Liver (tissue), 9 donors: ENCODE data around the gene HNRNPA1L2. TPM values are rescaled to one million over a fixed set of nuclear protein-coding genes. Genes with fewer than 3 reads are reported as not detected.

Experiments used
- DNase-seq: peaks from one replicate; pipeline ENCODE4 v3.0.0-alpha.2; 2017; ENCODE audit warnings: low spot score
- H3K27ac ChIP-seq, 2 donors: one replicate each; pipeline ENCODE4 v1.7.0; 2013; ENCODE audit warnings: inconsistent platforms in 2 of 2, low read length in 2 of 2, control low read depth in 1 of 2, low read depth in 1 of 2, mild to moderate bottlenecking in 1 of 2
- H3K27me3 ChIP-seq, 4 donors: one replicate each; pipeline versions ENCODE4 v1.6.1 to v1.7.0; 2013; ENCODE audit warnings: low read length in 3 of 4, inconsistent platforms in 1 of 4, mild to moderate bottlenecking in 1 of 4, moderate library complexity in 1 of 4; ENCODE audit not compliant: control insufficient read depth in 4 of 4, insufficient read depth in 4 of 4
- H3K36me3 ChIP-seq, 4 donors: one replicate each; pipeline versions ENCODE4 v1.6.1 to v1.7.0; 2013; ENCODE audit warnings: low read length in 3 of 4, mild to moderate bottlenecking in 3 of 4, low read depth in 1 of 4, moderate library complexity in 1 of 4; ENCODE audit not compliant: control insufficient read depth in 4 of 4, insufficient read depth in 3 of 4
- H3K4me1 ChIP-seq, 4 donors: one replicate each; pipeline versions ENCODE4 v1.6.1 to v1.7.0; 2013; ENCODE audit warnings: low read length in 3 of 4, mild to moderate bottlenecking in 3 of 4, moderate library complexity in 1 of 4; ENCODE audit not compliant: control insufficient read depth in 4 of 4, insufficient read depth in 4 of 4
- H3K4me3 ChIP-seq, 3 donors: one replicate each; pipeline versions ENCODE4 v1.6.1 to v1.7.0; 2013; ENCODE audit warnings: low read length in 3 of 3, control low read depth in 1 of 3, low read depth in 1 of 3, mild to moderate bottlenecking in 1 of 3
- H3K9ac ChIP-seq, 2 donors: one replicate each; pipeline ENCODE4 v1.7.0; 2013; ENCODE audit warnings: low read length in 2 of 2, mild to moderate bottlenecking in 2 of 2, moderate library complexity in 2 of 2, control low read depth in 1 of 2, low read depth in 1 of 2
- H3K9me3 ChIP-seq, 4 donors: one replicate each; pipeline versions ENCODE4 v1.6.1 to v1.7.0; 2013; ENCODE audit warnings: low read length in 3 of 4; ENCODE audit not compliant: control insufficient read depth in 4 of 4
- ATF3 ChIP-seq: IDR thresholded peaks from 2 replicates; pipeline ENCODE4 v1.6.1; 2016; ENCODE audit warnings: antibody characterized with exemption
- CTCF ChIP-seq: fragments of 150-350 bp; IDR thresholded peaks from 2 replicates; pipeline ENCODE4 v1.5.1; 2017; ENCODE audit warnings: improper control_type of control experiment, low read depth, low read length; ENCODE audit not compliant: missing input control
- FOXA1 ChIP-seq: IDR thresholded peaks from 2 replicates; pipeline ENCODE4 v1.6.1; 2016; ENCODE audit warnings: antibody characterized with exemption
- FOXA2 ChIP-seq: IDR thresholded peaks from 2 replicates; pipeline ENCODE4 v1.6.1; 2016; ENCODE audit warnings: antibody characterized with exemption
- GABPA ChIP-seq, 2 donors: IDR thresholded peaks in 1 of 2; conservative IDR thresholded peaks in 1 of 2; 2 replicates each; pipeline ENCODE4 v1.6.1; 2016; ENCODE audit warnings: antibody characterized with exemption in 2 of 2, mild to moderate bottlenecking in 1 of 2, moderate library complexity in 1 of 2
- HNF4A ChIP-seq, 2 donors: conservative IDR thresholded peaks; 2 replicates each; pipeline ENCODE4 v1.6.1; 2016; ENCODE audit warnings: antibody characterized with exemption in 2 of 2, mild to moderate bottlenecking in 2 of 2
- HNF4G ChIP-seq: IDR thresholded peaks from 2 replicates; pipeline ENCODE4 v1.6.1; 2016; ENCODE audit warnings: antibody characterized with exemption
- JUND ChIP-seq, 2 donors: IDR thresholded peaks; 2 replicates each; pipeline ENCODE4 v1.6.1; 2016; ENCODE audit warnings: antibody characterized with exemption in 2 of 2
- MAX ChIP-seq: IDR thresholded peaks from 2 replicates; pipeline ENCODE4 v1.6.1; 2016; ENCODE audit warnings: antibody characterized with exemption
- NR2F2 ChIP-seq: IDR thresholded peaks from 2 replicates; pipeline ENCODE4 v1.6.1; 2016; ENCODE audit warnings: antibody characterized with exemption
- RAD21 ChIP-seq, 2 donors: IDR thresholded peaks; 2 replicates each; pipeline ENCODE4 v1.6.1; 2016; ENCODE audit warnings: antibody characterized with exemption in 2 of 2, mild to moderate bottlenecking in 2 of 2
- RXRA ChIP-seq, 2 donors: IDR thresholded peaks; 2 replicates each; pipeline ENCODE4 v1.6.1; 2017 to 2018; ENCODE audit warnings: antibody characterized with exemption in 2 of 2, mild to moderate bottlenecking in 1 of 2
- SP1 ChIP-seq: IDR thresholded peaks from 2 replicates; pipeline ENCODE4 v1.6.1; 2018; ENCODE audit warnings: antibody characterized with exemption, mild to moderate bottlenecking
- TAF1 ChIP-seq: conservative IDR thresholded peaks from 2 replicates; pipeline ENCODE4 v1.6.1; 2016; ENCODE audit warnings: antibody characterized with exemption, mild to moderate bottlenecking
- WGBS: extraction: QIAGEN DNeasy Blood & Tissue Kit; methylation state at CpG from one replicate; pipeline ENCODE4 v1.1.7; 2013; 5-methylcytosine and 5-hydroxymethylcytosine counted together
- polyA plus RNA-seq, 2 donors: library from polyadenylated mRNA; stranded (reverse) in 1 of 2; unstranded in 1 of 2; fragments of 200-250 nt in 1 of 2; fragments of >200 nt in 1 of 2; fragmentation: Nextera tagmentation in 1 of 2; extraction: Ambion mirVana in 1 of 2; gene quantifications; one replicate each; pipeline versions ENCODE4 v1.2.1 to v1.2.3, GENCODE V29; 2013 to 2015
- total RNA-seq, 2 donors: library from RNA; depleted of rRNA; stranded (reverse); fragments of >200 nt; gene quantifications; one replicate each; pipeline ENCODE4 v1.2.3, GENCODE V29; 2014
- donor health status: healthy.
- donor health status: healthy.
- donor health status: healthy.
- donor health status: healthy.
- donor health status: healthy.

Gene HNRNPA1L2
- total and polyA plus RNA-seq, 4 donors = 0.81 to 2.4 (median 1.2) TPM

- no peak overlapping the region for H3K4me3 ChIP-seq
- H3K9me3 ChIP-seq = no peaks in the 10 kb centered on the region
- no peak overlapping the region for H3K27ac ChIP-seq
- no peak for TF ChIP-seq FOXA1
- no peak for TF ChIP-seq NR2F2
- TF ChIP-seq GABPA (IDR thresholded peaks at IDR 0.05 in 1 of 2, conservative IDR thresholded peaks at IDR 0.05 in 1 of 2) = no peak
- no peak for TF ChIP-seq HNF4G
- TF ChIP-seq ATF3 = no peak
- no peak for TF ChIP-seq JUND (IDR thresholded peaks at IDR 0.05)
- TF ChIP-seq SP1 = no peak
- TF ChIP-seq FOXA2 = no peak
- no peak for TF ChIP-seq CTCF
- TF ChIP-seq RXRA (IDR thresholded peaks at IDR 0.05) = no peak
- no peak for TF ChIP-seq TAF1
- TF ChIP-seq MAX = no peak
- no peak for TF ChIP-seq RAD21 (IDR thresholded peaks at IDR 0.05)
- no peak for TF ChIP-seq HNF4A (conservative IDR thresholded peaks at IDR 0.05)
- peaks cover 9 to 57% (median 33%) of the 10 kb centered on the region in 4 donors for H3K36me3 ChIP-seq
- H3K4me1 ChIP-seq = no peaks in the 10 kb centered on the region
- DNase-seq = no peak
- no peak overlapping the region for H3K9ac ChIP-seq
- no peaks in the 10 kb centered on the region for H3K27me3 ChIP-seq
- over 99% methylated on average over 4 of the region's 4 CpGs for WGBS
Observed at GRCh38 chr13:52664272-52664671, 22.0 kb downstream of the HNRNPA1L2 start.

- no peaks in the 10 kb centered on the region for H3K4me1 ChIP-seq
- H3K9ac ChIP-seq = no peak overlapping the region
- DNase-seq = no peak
- H3K27me3 ChIP-seq = no peaks in the 10 kb centered on the region
- H3K27ac ChIP-seq = no peak overlapping the region
- no peaks in the 10 kb centered on the region for H3K9me3 ChIP-seq
- no peak overlapping the region for H3K4me3 ChIP-seq
- no peak for TF ChIP-seq ATF3
- no peak for TF ChIP-seq FOXA1
- peak; percentile 37 for TF ChIP-seq CTCF
- TF ChIP-seq RAD21 (IDR thresholded peaks at IDR 0.05) = peak; percentile 41 to 50
- TF ChIP-seq FOXA2 = no peak
- TF ChIP-seq JUND (IDR thresholded peaks at IDR 0.05) = no peak
- H3K36me3 ChIP-seq = peaks cover 9 to 53% (median 34%) of the 10 kb centered on the region in 4 donors
Observed at GRCh38 chr13:52665325-52665724, 23.1 kb downstream of the HNRNPA1L2 start.

- no peaks in the 10 kb centered on the region for H3K9me3 ChIP-seq
- no peak for DNase-seq
- no peaks in the 10 kb centered on the region for H3K4me1 ChIP-seq
- no peak for TF ChIP-seq FOXA1
- TF ChIP-seq MAX = no peak
- no peak for TF ChIP-seq JUND (IDR thresholded peaks at IDR 0.05)
- no peak for TF ChIP-seq CTCF
- TF ChIP-seq TAF1 = no peak
- no peaks in the 10 kb centered on the region for H3K27me3 ChIP-seq
- peaks cover 5 to 29% (median 20%) of the 10 kb centered on the region in 4 donors for H3K36me3 ChIP-seq
- no peak overlapping the region for H3K4me3 ChIP-seq
- no peak overlapping the region for H3K9ac ChIP-seq
- H3K27ac ChIP-seq = no peak overlapping the region
- 95% methylated on average over 2 of the region's 2 CpGs for WGBS
Observed at GRCh38 chr13:52669677-52670076, 27.4 kb downstream of the HNRNPA1L2 start.
